ENCODE measurements around the gene C13orf46.

GRCh38 chr13:113968463-113969310 lies 5.2 kb downstream of the C13orf46 start:
- TF ChIP-seq POLR2A (IDR thresholded peaks at IDR 0.05; ENCODE audit: low read length) (no peak), GATA1 (IDR thresholded peaks at IDR 0.05; ENCODE audit: low read depth, low read length) (no peak)
